ENCODE measurements around the gene CIDEA.
A peak's percentile ranks its signal among the peaks of the same experiment; 100 is the strongest.
"Not testable (repeated sequence)": the region's sequence is repeated elsewhere in the genome, so short reads cannot be mapped to it uniquely, and the experiment has no call there.

The CIDEA gene, protein sequence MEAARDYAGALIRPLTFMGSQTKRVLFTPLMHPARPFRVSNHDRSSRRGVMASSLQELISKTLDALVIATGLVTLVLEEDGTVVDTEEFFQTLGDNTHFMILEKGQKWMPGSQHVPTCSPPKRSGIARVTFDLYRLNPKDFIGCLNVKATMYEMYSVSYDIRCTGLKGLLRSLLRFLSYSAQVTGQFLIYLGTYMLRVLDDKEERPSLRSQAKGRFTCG

DNA sequence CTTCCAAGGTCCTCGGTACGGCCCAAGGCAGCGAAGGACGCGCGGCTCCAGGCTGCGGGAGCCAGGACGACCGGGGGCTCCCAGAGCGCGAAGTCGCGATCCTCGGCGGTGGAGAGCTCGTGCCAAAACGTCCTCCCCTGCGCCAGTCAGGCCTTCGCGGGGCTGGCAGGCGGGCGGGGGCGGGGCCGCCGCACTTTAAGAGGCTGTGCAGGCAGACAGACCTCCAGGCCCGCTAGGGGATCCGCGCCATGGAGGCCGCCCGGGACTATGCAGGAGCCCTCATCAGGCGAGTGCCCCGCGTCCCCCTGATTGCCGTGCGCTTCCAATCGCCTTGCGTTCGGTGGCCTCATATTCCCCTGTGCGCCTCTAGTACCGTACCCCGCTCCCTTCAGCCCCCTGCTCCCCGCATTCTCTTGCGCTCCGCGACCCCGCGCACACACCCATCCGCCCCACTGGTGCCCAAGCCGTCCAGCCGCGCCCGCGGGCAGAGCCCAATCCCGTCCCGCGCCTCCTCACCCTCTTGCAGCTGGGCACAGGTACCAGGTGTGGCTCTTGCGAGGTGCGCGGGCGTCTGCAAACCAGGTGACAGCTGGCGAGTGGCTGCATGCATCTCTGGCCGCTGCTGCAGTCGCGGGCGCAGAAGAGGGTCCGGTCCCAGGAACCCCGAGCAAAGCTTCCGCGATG, at the start of gene CIDEA:
Gene CIDEA (plus strand): TSS at position 226 of the 684 bp plus-strand sequence. CDS start 23 bp downstream, at position 249.
- peak; percentile 74 for DNase-seq

DNA sequence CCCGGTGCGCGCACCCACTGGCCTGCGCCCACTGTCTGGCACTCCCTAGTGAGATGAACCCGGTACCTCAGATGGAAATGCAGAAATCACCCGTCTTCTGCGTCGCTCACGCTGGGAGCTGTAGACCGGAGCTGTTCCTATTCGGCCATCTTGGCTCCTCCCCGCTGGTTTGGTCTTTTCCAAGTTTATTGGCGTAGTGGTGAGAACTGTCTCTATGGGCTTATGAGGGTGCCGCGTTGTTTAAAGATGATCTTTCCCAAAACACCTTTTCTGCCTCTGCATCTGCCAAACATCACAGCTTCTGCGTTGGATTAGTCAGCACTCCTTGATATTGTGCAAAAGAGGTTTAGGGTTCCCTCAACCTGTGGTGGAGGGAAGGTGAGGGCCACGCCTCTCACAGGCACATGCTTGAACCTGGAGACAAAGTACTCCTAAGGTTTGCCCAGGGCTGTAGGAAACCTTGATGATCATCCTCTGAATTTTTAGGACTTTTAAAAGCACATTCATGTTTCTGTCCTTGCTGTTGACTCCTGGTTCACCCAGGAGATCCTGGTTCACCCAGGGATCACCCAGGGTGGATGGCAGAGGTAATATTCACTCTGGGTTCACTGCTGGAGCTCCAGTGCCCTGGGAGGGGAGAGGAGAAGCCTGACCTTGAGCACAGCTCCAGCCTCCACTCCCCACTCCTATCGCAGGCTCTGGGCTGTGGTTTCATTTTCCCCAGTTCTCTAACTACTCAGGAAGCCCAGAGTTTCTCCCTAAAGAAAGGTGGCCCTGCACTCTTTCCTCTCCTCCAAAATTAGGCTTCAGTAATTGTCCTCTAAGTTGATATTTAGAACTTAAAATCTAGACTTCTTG, 45.6 kb upstream of the CIDEA start:
- not testable (repeated sequence) for DNase-seq

DNA sequence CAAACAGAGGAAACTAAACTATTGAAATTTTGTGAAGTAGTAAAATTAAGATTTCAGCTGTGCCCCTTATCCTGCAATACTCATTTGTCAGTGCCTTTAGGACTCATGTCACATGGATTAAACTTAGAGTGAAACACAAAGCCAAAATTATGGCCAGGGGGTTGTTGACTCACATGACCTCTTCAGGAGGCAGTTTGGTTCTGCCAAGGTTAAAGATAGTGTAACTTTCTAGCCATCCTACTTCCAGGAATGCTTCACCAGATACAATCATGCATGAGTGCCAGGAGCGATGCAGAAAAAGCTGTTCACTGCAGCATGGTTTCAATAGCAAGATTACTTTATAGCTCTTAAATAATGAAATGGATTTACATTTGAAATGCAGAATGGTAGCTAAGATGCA, 41.9 kb upstream of the CIDEA start:
- DNase-seq: not testable (repeated sequence)

DNA sequence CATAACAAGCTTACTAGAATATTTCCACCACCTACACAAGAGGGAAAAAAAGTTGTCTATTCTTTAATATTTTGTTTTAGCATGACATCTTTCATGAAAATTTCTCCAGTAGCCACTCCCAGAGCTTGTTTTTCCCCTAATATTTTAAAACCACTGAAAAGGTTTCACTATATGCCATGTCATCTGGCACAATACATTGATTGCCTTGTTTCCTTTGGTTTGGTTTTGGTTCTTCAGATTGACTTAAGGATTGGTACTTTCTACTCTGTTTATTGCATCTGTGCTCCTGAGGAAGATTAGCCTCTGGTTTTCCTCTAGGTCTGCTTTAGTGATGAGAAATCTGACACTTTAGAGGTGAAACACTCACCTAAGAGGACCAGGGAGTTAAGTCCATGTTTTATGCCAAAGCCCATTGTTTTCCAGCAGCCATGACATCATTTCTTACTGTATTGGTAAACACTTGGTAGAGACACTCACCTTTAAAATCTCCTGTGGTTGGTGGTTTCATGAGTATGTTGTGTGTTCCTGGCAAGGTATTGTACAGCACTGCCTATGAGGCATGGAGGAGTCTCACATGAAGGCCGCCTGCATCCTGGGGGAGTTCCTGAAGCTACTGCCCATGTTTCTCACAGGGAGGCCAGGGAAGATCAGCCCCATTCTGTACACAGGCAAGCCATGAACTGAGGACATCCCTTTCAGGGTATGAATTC, 39.7 kb upstream of the CIDEA start:
- not testable (repeated sequence) for DNase-seq

DNA sequence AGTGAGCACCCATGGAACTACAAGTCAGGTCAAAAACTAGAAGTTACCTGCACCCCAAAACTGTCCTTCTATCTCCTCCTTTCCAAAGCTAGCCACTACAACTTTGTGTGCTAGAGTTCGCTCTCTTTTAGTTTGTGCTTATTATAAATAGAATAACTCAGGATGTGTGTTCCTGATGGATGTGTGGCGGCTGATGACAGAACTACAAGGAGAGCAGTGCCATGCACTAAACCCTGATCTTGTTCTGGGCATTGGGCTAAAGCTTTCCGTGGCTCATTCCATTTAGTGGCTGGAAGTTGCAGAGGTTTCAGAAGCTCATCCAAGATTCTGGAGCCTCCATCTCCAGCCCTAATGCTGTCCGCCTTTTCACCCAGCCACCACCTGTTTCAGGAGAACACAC, 37.7 kb upstream of the CIDEA start:
- not testable (repeated sequence) for DNase-seq

DNA sequence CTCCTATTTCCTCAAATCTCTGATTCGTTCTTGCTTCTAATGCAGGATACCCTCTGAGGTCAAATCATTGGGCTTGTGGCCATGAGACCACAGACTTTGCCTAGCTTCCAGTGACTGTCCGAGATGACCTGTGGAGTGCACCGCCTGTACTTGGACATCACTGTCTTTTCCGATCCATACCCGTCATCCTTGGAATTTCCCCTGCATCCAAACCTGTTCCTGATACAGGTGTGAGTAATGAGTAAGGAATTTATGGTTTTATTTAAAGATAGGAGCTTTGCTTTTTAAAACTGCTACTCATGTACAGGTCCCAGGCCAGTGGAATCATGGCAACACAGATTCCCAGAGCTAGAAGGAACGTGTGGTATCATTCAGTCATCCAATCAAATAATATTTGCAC, 35.6 kb upstream of the CIDEA start:
- DNase-seq: not testable (repeated sequence)

DNA sequence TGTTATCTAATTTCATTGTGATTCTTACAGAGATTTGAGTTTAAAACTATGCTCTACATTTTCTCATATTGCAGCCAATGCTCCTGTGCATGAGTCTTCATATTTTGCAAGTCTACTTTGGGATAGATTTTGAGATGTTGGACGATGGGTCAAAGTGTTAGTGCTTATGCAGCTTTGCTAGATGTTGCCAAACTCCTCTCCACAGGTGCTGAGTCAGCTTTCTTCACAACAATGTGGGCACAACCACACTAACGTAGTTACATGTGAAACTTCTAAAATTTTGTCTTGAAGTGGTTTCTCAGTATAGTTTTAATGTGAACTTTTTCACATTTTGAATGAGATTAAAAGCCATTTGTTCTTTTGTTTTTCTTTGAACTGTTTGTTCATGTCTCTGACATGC, 32.1 kb upstream of the CIDEA start:
- not testable (repeated sequence) for DNase-seq

DNA sequence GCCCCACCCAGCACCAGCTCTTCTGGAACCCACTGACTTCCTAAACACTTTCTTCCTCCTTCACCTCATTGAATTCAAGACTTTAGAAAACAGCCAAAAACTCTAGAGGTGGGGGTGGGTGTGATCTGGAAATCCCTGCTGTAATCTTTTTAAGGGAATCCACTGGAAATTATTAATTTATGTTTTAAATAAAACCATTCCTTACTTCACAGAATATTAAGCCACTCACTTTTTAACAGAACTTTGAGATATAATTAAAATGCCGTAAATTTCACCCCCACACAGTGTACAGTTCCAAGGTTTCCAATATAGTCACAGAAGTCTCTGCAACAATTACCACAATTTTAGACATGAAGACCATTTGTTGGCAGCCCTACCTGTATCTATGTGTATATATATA, 30.8 kb upstream of the CIDEA start:
- DNase-seq: not testable (repeated sequence)

DNA sequence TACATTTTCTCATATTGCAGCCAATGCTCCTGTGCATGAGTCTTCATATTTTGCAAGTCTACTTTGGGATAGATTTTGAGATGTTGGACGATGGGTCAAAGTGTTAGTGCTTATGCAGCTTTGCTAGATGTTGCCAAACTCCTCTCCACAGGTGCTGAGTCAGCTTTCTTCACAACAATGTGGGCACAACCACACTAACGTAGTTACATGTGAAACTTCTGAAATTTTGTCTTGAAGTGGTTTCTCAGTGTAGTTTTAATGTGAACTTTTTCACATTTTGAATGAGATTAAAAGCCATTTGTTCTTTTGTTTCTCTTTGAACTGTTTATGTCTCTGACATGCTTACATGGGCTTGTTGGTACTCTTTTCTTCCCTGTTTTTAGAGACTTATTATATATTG, 27.4 kb upstream of the CIDEA start:
- not testable (repeated sequence) for DNase-seq

DNA sequence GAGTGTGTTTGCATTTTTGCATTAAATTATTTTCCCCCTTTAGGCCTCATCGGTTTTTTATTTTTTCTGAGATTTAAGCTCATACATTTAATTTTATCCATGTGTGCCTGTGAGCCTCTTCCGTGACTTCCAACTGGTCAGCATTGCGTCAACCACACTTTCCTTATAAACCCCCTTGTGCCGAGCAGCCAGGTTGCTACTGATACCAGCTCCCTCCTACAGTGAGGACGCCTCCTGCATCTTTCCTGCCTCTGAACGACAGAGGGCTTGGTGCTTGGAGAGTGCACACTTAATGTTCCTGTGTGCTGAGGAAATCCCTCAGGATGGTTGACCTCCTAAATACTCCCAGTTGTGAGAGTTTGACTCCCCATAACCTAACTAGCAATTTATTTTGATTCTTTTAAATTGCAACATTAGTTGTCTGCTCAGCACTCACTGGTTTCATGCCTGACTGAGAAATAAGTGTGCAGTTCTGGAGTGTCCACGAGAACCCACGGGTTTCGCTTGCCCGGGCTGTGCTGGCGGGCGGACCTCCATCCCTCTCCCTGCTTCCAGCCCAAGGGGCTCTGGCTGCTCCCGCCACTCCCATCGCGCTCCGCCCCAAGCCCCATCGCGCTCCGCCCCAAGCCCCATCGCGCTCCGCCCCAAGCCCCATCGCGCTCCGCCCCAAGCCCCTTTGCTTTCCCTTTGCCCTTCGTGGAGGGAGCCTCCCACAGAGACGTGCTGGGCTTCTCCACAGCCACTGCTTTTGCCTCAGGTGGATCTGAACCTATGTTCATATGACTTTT, 26.6 kb upstream of the CIDEA start:
- not testable (repeated sequence) for DNase-seq

DNA sequence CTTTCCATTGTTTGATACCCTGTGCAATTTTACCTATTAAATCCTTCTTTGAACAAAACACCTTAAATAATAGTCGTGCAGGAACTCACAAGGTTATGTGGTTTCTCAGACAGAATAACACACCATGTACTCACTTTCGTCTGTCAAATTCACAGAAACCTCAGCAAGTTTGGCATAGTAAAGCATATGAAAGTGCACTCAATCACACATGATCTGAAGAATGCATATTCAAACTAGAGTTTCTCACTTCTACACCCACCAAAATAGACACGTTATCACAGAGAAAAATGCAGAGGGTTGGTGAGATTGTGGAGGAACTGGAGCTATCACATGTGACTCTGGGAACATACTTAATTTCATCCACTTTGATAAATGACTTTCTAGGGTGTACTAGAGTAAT, 25.9 kb upstream of the CIDEA start:
- DNase-seq: not testable (repeated sequence)

DNA sequence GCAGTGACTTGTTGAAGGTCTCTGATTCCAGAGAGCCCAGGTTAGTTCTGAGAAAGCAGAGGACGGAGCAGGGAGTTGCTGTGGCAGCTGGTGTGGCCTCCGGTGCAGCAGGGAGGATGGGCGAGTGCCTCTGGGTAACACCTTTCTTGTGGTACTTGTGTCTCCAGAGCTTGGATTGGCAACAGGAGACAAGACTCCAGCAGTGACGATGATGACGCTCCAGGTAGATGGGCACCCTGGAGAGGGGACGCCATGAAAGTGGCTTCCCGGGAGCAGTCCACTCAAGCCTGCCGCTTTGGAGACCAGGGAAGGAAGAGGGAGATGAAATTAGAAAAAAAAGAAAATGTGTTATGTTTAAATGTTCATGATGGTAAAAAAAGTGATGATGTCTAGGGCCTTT, 23.6 kb upstream of the CIDEA start:
- DNase-seq: not testable (repeated sequence)

DNA sequence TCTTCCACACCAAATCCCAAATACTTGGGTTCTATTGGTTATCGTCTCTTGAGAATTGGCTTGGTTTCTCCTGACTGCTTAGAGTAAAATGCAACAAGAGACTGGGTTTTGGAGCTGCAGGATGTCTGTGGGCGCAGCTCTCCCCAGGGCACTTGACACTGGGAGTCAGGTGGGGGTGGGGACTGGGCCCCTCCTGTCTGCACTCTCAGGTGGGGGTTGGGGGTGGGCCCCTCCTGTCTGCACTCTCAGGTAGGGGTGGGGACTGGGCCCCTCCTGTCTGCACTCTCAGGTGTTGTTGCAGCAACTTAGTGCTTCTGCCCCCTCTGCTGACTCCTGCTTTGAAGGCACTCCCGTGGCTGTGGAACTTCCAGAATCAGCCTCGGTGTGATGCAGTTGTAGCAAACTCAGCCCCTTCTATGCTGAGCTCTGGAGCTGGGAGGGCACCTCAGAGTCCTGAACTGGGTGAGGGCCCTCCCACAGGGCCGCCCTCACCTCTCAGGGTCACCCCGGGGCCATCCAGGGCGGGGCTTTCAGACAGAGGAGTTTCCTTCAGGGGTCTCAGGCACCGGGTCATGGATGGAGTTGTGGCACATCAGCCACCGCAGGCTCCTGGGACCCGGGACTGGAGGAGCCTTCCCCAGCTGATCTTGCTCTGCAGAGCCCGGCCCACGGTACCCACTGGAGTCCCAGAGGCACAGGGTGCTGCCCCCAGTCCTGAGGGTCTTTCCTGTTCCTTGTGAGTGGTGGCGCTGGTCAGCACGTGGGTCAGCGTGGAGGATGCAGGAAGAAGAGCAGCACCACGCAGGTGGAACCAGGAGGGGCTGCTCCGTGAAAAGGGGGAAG, 22.9 kb upstream of the CIDEA start:
- DNase-seq: no peak

DNA sequence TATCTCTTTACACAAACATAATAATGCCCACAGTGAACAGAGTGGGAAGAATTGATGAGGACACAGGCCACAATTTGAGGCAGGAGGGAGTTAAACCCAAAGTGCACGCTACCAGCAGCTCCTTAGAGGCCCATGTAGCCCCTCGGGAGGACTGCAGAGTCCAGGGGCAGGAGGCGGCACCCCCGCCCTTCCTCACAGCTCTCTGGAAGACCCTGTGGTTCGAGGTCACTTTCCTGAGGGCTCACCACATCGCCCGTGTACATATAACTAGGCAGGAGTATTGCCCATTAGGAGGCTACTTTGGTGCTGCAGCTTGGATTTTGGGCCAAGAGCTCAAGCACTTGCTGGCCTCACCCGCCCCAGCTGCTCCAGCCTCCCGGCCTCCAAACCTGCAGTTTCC, 22.2 kb upstream of the CIDEA start:
- no peak for DNase-seq

DNA sequence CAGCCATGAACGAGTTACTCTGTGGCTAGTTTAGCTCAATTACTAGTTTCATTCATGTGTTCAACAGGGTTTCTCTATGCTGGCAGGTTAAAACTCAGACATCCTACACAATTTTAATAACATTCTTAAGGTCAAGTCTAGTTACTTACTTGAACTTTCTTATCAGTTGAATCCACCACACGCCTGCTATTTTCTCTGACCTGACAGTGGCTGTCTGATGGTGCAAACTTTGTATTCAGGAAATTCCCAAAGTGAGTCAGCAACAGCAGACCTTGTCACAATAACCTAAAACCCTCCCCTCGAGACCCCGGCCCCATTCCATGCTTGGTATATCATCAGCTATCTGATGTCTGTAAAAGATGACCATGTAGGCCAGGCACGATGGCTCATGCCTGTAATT, 20.8 kb upstream of the CIDEA start:
- DNase-seq: no peak

DNA sequence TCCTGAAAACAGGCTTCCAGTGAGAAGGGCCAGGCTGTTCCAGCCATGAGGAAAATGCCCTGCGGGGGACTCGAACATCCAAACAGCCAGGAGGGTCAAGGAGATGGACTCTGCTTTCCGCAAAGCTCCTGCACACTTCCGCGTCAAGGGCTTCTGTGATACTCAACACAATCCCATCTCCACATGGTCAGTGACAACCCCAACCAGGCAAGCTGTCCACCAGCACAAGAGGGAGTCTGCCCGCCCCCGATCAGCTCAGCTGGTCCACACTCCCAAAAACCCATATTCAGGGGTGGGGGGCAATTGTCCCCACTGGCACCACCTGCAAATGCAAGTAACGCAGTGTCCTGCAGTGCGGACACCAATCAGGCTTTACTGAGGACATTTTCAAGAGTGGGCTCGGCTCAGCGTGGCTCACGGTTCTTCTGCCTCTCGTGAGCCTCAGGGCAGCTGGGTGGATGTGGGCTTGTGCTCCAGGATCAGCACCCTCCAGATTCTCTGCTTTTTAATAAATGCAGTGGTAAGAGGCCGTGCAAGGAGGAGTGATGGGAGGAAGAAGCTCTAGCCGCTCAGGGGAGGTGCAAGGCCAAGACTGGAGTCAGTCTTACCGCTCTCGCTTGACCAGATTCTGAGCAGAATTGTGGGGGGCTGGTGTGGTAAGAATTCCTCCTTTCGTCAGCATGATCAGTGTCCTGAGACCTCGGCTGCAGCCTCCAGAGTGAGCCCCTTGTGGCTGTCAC, 19.5 kb upstream of the CIDEA start:
- DNase-seq: no peak

DNA sequence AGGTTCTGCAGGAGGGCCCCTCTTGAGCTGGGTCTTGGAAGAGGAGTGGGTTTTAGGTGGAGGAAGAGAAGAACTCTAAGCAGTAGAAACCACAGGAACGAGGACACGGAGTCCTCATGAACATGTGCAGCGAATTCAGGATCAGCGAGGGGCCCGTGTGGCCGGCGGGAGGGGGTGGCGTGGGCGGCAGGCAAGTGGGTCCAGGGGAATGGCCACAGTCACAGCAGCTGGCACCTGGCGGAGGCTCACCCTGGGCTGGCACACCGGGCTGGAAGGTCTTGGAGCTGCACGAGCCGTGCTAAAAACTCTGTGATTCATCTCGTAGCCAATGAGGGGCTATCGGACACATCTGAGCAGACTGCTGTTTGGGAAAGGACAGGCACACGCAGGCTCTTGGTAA, 18.0 kb upstream of the CIDEA start:
- no peak for DNase-seq

DNA sequence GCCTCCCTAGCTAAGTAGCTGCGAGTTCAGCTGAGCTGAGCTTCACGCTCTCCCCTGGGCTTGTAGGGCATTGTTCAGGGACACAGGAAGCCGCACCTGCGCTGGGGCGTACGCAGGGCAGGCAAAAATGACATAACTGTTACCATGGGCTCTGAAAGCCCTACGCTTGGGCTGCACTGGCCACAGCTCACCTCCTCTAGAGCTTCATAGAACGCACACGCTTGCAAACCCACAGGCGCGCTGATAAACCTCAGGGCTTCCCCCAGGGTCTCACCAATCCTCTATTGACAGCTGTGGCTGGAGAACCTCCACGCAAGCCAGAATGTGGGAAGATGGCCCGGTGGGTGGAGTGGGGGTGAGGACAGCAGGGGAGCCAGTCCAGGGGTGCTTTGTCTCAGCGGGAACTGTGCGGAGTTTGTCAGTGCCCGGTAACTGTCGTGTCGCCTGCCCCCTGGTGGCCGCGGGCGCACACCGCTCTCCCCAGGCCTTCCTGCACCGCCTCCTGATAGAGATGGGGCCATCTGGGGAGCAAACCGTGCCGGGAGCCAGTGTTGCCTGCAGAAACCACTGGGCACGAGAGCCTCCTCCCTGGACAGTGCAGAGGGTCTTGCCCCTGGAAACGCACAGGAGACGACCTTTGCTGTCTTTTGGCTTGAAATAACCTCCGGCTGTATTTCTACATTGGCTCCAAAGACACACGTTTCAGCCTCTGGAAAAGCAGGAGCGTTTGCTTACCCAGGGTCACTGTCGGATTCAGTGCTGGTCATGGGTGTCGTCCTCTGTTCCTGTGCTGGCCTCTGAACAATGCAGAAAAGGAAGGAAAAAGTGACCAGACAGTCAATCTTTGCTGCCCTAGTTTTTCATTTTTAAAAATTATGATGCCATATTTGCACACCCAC, 17.0 kb upstream of the CIDEA start:
- DNase-seq: peak; percentile 89

DNA sequence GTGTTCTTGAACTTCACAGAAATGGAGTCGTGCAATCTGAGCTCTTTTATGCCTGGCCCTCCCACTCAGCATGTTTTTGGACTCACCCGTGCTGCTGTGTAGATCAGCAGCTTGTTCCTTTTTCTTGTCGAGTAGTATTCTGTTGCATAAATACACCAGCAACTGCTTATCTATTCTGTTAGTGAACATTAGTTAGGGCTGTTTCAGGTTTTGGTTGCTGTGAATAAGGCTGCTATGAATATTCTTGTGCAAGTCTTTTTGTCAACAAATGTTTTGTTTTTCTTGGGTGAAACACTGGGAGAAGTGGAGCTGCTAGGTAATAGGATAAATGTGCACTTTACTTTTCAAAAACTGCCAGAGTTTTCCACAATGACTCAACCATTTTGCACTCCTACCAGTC, 15.3 kb upstream of the CIDEA start:
- no peak for DNase-seq
